H1 (cell line): ENCODE measurements around the gene WDR45B. TPM values are rescaled to one million over a fixed set of nuclear protein-coding genes. Genes with fewer than 3 reads are reported as not detected.

Experiments
- HDAC2 ChIP-seq, 2 experiments: fragments of 300-600 bp in 1 of 2; sonication (generic) in 1 of 2; IDR thresholded peaks; 2 replicates each; pipeline ENCODE4 v1.6.1; 2011 to 2012; ENCODE audit warnings: low read depth in 2 of 2, low read length in 2 of 2, mild to moderate bottlenecking in 2 of 2, moderate library complexity in 2 of 2, borderline replicate concordance in 1 of 2, inconsistent platforms in 1 of 2
- MAFK ChIP-seq: IDR thresholded peaks from 2 replicates; pipeline ENCODE4 v1.6.1; 2012; ENCODE audit warnings: low read depth, mild to moderate bottlenecking, improper control_type of control experiment, low read length
- SAP30 ChIP-seq: fragments of 300-600 bp; sonication (generic); IDR thresholded peaks from 2 replicates; pipeline ENCODE4 v1.7.1; 2012; ENCODE audit warnings: low read length, moderate library complexity, mild to moderate bottlenecking, inconsistent platforms; ENCODE audit not compliant: insufficient read depth, insufficient replicate concordance
- SIX5 ChIP-seq: IDR thresholded peaks from 2 replicates; pipeline ENCODE4 v1.6.1; 2011; ENCODE audit warnings: mild to moderate bottlenecking, low read depth, low read length
- SP2 ChIP-seq: IDR thresholded peaks from 2 replicates; pipeline ENCODE4 v1.6.1; 2012; ENCODE audit warnings: mild to moderate bottlenecking, low read length, inconsistent platforms
- polyA plus RNA-seq, 7 experiments: library from polyadenylated mRNA; depleted of rRNA in 3 of 7; stranded (reverse) in 5 of 7; unstranded in 2 of 7; fragments of >200 nt in 5 of 7; fragments of 200-250 nt in 2 of 7; gene quantifications; 1 replicate in 5 of 7; 2 replicates in 1 of 7; 4 replicates in 1 of 7; pipeline versions ENCODE4 v1.2.1 to v1.2.3, GENCODE V29; 2011 to 2013; ENCODE audit warnings: missing spikeins in 2 of 7, mixed read lengths in 2 of 7
- total RNA-seq: library from RNA; stranded (reverse); fragmentation: NEBNext Ultra II Directional; extraction: Animal tissue kit (Norgen Biotek cat#: 25700); gene quantifications from 2 replicates; pipeline ENCODE4 v1.2.1, GENCODE V29; 2021
- TF ChIP-seq, protein P1 (sequence below): fragments of 300-600 bp; sonication (generic); IDR thresholded peaks from 2 replicates; pipeline ENCODE4 v1.7.1; 2012; ENCODE audit warnings: low read length, moderate library complexity, mild to moderate bottlenecking, inconsistent platforms; ENCODE audit not compliant: insufficient replicate concordance
- TF ChIP-seq, protein P2 (sequence below): IDR thresholded peaks from 2 replicates; pipeline ENCODE4 v1.6.1; 2012; ENCODE audit warnings: inconsistent platforms

WDR45B gene
- total and polyA plus RNA-seq, 2 of the 8 experiments (the other 6 are each of a cell fraction or from before 2014, with no cell fraction given), result 82.0 to 100 TPM

DNA sequence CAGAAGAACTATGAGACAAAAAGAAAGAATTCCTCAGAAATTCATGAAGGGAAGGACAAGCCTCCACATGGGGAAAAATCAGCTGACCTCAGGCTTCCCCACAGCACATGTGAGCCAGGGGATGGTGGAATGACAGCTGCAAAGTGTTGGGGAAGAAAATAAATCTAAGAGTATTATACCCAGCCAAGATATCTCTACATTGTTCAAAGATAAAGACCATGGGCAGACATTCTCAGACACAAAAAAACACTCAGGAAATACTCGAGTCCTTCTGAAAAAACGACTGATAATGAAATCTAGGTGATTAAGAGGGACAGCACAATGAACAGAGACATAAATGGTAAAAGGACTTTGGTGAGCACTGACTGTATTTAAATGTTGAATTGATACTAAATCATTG lies 46.4 kb upstream of the WDR45B start (continued):
- TF ChIP-seq, protein P1, sequence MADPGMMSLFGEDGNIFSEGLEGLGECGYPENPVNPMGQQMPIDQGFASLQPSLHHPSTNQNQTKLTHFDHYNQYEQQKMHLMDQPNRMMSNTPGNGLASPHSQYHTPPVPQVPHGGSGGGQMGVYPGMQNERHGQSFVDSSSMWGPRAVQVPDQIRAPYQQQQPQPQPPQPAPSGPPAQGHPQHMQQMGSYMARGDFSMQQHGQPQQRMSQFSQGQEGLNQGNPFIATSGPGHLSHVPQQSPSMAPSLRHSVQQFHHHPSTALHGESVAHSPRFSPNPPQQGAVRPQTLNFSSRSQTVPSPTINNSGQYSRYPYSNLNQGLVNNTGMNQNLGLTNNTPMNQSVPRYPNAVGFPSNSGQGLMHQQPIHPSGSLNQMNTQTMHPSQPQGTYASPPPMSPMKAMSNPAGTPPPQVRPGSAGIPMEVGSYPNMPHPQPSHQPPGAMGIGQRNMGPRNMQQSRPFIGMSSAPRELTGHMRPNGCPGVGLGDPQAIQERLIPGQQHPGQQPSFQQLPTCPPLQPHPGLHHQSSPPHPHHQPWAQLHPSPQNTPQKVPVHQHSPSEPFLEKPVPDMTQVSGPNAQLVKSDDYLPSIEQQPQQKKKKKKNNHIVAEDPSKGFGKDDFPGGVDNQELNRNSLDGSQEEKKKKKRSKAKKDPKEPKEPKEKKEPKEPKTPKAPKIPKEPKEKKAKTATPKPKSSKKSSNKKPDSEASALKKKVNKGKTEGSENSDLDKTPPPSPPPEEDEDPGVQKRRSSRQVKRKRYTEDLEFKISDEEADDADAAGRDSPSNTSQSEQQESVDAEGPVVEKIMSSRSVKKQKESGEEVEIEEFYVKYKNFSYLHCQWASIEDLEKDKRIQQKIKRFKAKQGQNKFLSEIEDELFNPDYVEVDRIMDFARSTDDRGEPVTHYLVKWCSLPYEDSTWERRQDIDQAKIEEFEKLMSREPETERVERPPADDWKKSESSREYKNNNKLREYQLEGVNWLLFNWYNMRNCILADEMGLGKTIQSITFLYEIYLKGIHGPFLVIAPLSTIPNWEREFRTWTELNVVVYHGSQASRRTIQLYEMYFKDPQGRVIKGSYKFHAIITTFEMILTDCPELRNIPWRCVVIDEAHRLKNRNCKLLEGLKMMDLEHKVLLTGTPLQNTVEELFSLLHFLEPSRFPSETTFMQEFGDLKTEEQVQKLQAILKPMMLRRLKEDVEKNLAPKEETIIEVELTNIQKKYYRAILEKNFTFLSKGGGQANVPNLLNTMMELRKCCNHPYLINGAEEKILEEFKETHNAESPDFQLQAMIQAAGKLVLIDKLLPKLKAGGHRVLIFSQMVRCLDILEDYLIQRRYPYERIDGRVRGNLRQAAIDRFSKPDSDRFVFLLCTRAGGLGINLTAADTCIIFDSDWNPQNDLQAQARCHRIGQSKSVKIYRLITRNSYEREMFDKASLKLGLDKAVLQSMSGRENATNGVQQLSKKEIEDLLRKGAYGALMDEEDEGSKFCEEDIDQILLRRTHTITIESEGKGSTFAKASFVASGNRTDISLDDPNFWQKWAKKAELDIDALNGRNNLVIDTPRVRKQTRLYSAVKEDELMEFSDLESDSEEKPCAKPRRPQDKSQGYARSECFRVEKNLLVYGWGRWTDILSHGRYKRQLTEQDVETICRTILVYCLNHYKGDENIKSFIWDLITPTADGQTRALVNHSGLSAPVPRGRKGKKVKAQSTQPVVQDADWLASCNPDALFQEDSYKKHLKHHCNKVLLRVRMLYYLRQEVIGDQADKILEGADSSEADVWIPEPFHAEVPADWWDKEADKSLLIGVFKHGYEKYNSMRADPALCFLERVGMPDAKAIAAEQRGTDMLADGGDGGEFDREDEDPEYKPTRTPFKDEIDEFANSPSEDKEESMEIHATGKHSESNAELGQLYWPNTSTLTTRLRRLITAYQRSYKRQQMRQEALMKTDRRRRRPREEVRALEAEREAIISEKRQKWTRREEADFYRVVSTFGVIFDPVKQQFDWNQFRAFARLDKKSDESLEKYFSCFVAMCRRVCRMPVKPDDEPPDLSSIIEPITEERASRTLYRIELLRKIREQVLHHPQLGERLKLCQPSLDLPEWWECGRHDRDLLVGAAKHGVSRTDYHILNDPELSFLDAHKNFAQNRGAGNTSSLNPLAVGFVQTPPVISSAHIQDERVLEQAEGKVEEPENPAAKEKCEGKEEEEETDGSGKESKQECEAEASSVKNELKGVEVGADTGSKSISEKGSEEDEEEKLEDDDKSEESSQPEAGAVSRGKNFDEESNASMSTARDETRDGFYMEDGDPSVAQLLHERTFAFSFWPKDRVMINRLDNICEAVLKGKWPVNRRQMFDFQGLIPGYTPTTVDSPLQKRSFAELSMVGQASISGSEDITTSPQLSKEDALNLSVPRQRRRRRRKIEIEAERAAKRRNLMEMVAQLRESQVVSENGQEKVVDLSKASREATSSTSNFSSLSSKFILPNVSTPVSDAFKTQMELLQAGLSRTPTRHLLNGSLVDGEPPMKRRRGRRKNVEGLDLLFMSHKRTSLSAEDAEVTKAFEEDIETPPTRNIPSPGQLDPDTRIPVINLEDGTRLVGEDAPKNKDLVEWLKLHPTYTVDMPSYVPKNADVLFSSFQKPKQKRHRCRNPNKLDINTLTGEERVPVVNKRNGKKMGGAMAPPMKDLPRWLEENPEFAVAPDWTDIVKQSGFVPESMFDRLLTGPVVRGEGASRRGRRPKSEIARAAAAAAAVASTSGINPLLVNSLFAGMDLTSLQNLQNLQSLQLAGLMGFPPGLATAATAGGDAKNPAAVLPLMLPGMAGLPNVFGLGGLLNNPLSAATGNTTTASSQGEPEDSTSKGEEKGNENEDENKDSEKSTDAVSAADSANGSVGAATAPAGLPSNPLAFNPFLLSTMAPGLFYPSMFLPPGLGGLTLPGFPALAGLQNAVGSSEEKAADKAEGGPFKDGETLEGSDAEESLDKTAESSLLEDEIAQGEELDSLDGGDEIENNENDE, result no peak
- no peak for TF ChIP-seq MAFK
- TF ChIP-seq, protein P2, sequence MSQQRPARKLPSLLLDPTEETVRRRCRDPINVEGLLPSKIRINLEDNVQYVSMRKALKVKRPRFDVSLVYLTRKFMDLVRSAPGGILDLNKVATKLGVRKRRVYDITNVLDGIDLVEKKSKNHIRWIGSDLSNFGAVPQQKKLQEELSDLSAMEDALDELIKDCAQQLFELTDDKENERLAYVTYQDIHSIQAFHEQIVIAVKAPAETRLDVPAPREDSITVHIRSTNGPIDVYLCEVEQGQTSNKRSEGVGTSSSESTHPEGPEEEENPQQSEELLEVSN, result no peak
- no peak for TF ChIP-seq SAP30
- no peak for TF ChIP-seq HDAC2 (IDR thresholded peaks at IDR 0.05; ENCODE audit: borderline replicate concordance in 1 of 2, low read depth in 2 of 2, low read length in 2 of 2)
- no peak for TF ChIP-seq SIX5
- TF ChIP-seq SP2, result no peak
